EL (cell line): ENCODE measurements around the gene SLC25A47.
A peak's percentile ranks its signal among the peaks of the same experiment; 100 is the strongest.

Experiments used
- DNase-seq: peaks from one replicate; pipeline ENCODE4 v3.0.0-alpha.2; 2016

The SLC25A47 gene

DNA sequence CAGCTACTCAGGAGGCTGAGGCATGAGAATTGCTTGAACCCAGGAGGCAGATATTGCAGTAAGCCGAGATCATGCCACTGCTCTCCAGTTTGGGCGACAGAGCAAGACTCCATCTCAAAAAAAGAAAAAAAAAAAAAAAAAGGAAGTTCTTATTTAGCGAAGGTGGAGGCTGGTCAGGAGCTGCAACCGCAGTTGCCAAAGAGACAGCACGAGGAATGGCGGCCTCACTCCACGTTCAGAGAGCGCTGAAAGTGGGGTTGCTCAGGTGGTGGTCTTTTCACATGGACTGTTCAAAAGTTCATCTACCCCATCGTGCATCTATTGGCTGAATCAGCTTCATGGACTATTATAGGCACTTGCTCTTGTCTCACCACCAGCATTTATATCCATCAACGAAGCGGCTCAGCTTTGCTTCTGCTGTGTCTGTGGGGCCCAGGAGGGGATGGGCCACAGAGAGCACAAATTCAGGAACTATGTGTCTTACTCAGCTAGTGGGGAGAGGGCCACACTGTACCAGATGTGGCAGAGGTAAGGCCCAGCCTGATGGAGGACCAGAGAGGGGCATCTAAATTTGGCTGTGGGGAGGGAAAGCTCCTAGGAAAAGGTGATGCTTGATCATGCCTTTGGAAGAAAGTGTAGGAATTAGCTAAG is 27.3 kb downstream of the SLC25A47 start:
- DNase-seq = no peak

DNA sequence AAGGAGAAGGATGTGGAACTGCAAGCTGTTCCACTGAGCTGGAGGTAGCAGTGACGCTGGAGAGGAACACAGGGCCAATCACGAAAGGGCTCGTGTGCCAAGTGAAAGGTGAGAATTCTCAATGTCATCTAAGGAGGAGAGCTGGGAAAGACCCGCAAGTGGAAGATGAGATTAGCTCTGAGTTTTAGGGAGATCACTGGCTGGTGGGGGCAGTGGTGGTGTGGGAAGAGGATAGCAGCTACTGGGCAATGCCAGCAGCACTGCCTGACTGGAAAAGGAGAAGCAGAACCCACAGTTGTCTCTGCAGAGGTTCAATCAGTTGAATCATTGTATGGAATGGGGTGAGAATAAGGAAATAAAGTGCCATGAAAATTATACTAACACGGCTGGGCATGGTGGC is 27.8 kb downstream of the SLC25A47 start:
- DNase-seq = no peak

DNA sequence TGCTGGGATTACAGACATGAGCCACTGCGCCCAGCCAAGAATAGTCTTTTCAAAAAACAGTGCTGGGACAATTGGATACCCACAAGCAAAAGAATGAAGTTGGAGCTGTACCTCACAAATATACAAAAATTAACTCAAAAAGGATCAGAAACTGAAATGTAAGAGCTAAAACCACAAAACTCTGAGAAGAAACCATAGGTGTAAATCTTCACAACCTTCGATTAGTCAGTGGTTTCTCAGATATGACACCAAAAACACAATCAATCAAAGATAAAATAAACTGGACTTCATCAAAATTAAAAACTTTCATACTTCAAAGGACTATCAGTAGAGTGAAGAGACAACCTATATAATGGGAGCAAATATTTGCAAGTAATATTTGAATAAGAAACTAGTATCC is 35.3 kb downstream of the SLC25A47 start:
- no peak for DNase-seq

DNA sequence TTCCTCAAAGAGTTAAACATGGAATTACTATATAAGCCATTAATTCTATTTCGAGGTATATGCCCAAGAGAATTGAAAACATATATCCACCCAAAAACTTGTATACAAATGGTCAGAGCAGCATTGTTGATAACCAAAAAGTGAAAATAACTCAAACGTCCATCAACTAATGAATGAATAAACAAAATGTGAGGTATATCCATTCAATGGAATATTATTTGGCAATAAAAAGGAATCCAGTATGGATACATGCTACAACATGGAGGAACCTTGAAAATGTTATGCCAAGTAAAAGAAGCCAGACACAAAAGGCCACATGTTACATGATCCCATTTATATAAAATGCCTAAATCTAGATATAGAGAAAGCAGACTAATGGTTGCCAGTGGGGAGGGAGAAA is 36.0 kb downstream of the SLC25A47 start:
- no peak for DNase-seq

DNA sequence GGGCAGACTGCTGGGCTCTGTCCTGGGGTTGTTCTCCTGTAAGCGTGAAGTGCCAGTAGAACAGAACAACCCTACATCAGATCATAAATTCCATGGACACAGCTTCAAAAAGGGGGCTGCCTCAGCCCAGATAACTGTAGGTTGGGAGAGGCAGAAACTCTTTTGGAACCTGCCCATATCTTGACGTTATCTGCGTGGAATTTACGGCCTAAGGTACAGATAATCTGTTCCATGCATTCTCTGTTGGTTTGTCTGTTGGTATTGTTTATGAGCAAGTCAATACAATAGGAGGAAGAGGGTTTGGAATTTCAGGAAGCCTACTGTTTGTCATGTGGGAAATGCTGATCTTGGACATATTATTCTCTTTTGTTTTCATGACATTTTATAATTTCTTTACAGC is 36.7 kb downstream of the SLC25A47 start:
- no peak for DNase-seq

DNA sequence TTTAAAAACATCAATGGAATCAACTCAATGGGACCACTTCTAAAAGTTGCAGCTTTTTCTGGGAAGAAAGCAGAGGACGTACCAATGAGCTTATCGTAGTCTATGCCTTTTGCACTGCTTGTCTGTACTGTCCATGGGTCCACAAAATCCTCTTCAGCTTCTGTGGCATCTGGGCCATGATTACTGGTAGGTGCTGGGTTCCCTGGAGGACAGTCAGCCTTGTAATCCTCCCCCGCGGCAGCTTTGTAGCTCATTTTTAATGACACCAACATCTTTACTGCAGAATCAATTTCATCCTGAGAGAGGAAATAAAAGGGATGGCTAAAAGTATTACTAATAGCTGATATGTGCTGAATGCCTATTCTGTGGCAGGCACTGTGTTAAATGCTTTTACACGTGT is 38.5 kb downstream of the SLC25A47 start:
- DNase-seq = no peak

DNA sequence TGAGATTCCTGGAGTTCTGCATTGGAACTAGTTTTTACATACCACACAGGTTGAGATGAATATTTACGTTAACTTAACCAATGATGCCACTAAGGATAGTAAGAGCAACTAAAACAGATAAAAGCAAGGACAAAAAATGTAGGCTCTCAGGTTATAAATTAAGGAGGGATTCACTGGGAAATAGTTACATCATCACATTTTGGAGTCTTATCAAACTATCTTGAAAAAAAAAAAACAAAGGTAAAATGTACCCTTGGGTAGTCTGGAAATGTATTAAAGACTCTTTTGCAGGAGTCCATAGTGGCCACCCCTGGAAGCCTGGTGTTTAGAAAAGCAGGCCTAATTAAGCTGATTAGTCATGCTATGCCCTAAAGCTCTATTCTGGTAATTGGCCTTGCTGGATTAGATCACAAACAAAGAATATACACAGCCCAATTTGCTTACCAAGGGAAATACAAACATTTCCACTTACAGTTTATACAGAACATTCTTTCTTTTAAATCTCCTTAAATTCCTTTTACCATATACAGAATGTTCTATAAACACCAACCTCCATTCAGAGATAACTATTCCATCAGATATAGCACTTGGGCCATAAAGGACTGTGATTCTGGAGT is 39.3 kb downstream of the SLC25A47 start:
- DNase-seq = no peak

DNA sequence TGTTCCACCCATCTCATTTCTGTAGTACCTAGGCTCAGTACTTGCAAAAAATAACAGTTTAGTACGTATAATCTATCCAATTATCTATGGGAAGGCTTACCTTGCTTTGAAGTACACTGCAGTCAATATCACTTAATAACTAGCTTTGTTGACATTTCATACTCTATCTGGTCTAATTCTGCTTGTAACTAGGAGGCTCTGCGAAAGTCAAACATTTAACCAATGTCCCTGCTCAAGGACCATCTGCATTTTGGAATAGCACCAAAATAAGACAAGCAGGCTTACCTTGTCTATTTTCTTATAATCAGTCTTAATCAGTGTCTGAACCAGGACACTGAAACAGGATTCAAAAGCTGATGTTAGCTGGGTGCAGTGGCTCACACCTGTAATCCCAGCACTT is 39.9 kb downstream of the SLC25A47 start:
- no peak for DNase-seq

DNA sequence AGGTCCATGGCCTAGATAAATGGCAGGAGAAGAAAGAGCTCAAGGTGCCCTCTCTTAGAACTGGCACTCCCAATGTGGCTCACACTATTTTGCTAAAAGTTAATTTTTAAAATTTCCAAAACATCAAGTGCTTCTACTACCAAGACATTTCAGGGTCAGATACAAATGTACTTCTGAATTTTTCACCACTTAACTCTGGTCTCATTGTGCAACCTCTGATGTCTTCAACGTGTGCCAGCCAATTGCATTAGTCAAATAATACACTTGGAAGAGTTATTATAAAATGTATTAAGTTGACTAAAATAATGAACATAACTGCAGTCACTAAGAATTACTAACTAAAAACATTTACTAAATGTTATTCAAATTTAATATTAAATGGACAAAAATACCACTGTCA is 41.3 kb downstream of the SLC25A47 start:
- DNase-seq = no peak

DNA sequence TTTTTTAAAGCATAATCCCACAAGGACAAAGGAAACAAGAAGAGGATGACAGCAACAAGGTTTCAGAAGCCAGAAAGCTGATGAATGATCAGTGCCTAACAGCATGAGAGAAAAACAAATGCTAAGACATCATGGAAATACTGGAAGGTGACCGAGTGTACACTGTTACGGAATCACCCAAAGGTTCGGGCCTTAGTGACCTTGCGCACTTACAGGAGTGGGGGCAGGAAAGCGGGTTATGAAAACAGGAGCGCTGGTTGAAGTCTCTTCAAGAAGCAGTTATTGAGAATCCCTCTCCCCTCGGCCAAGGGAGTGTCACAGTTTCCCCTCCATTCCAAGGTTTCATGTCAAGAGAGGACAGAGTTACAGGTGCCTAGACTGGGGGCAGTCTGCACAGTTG is 42.6 kb downstream of the SLC25A47 start:
- DNase-seq = no peak

DNA sequence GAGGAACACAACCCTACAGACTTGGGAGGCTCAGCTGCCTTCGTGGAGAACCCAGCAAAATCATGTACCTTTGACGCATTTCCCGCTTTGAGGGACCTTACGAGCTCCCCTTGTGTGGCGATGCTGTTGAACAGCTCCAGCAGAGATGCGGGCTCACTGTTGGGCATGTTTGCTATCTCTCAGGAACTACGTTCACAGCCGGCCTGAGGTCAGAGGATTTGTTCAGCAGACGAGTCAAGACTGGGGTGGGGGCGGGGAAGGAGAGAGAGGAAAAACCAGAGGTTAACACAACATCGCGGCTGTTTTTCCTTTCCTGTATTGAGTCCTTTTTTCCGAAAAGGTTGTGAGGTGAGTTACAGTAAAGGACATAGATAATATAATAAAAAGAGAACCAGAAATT is 45.9 kb downstream of the SLC25A47 start:
- no peak for DNase-seq

DNA sequence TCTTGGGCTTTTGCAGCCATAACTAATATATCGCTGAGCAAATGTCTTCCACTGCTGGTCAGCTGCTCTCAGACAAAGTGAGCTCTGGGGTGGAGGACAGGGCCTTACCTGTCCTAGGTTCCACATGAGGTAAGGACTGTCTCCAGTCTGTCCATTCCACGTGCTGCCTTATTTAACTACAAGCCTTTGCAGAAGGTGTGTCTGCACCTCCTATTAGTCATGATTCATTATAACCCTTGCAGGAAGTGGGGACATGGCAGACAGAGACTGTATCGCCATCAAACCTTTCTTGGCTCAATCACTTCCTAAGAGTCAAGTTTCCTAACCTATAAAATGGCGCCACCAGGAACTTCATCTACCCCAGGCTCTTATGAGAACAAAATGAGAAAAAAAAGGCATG is 46.9 kb downstream of the SLC25A47 start:
- DNase-seq = no peak

DNA sequence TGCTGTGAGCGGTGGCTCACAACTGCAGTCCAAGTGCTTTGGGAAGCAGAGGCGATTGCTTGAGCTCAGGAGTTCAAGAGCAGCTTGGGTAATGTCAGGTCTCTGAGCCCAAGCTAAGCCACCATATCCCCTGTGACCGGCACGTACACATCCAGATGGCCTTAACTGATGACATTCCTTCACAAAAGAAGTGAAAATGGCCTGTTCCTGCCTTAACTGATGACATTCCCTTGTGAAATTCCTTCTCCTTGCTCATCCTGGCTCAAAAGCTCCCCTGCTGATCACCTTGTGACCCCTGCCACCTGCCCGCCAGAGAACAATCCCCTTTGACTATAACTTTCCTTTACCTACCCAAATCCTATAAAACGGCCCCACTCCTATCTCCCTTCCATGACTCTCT is 48.6 kb downstream of the SLC25A47 start:
- DNase-seq = no peak

DNA sequence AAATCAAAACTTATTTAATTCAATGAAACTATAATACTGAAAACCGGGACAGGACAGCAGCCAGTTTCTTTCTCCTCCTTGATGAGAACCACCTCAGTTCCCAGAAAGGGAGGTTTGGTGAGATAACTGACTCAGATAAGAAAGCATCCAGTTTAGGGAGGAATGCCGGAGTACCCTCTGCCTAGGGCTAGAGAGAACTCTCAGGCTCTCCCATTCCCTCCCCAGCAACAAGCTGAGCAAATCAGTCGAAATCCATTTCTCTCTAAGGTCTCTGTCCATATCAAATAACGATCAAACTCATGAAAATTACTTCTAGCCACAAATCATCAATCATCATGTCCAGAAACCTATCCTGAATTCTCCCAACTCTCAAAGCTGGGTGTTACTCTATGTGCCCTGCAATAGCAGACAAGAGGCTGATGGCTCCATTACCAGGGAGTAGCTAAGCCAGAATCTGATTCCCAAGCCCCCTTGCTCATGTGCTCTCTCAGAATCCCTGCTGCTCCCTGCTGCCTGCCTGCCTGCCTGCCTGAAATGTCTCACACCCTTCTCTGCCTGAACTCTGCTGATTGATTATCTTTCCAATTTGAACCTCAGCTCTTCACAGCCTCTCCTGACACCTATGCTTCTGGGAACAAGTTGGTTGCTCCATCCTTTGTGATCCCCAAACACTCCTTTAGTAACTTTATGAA is 49.4 kb downstream of the SLC25A47 start:
- peak; percentile 28 for DNase-seq

DNA sequence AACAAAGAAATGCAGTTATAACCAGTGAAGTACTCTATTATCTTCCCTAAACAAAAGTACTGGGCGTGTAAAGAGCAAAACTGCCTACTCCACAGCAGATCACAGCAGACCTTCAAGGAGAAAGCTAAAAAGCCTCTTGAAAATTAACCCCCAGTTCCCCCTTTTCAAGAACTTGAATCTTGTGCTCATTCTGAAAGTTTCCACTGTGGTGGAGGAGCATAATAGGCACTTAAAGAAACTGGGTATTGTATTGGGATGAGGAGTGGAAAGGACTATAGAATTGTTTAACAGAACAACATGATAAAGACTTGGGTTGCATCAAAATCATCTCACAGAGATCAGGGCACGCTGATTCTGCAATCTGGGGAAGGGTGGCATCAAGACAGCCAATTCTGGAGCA is 51.1 kb downstream of the SLC25A47 start:
- no peak for DNase-seq

DNA sequence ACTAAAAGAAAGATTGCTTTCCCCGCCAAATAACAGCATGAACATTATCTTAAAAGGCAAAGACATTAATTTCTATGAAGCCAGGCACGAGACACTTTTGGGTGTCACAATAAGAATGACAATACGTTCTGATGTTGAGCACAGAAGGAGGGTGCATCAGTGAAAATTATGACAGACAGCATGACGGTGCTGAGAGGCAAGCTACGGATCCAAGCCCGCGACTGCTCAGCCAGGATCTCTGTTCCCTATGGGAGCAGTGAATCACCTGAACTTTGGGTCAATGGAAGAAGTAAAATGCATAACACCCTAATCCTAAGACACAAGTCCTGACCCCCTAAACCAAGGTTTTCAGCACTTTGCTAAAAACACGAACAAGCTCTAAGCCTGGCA is 51.7 kb downstream of the SLC25A47 start:
- no peak for DNase-seq

DNA sequence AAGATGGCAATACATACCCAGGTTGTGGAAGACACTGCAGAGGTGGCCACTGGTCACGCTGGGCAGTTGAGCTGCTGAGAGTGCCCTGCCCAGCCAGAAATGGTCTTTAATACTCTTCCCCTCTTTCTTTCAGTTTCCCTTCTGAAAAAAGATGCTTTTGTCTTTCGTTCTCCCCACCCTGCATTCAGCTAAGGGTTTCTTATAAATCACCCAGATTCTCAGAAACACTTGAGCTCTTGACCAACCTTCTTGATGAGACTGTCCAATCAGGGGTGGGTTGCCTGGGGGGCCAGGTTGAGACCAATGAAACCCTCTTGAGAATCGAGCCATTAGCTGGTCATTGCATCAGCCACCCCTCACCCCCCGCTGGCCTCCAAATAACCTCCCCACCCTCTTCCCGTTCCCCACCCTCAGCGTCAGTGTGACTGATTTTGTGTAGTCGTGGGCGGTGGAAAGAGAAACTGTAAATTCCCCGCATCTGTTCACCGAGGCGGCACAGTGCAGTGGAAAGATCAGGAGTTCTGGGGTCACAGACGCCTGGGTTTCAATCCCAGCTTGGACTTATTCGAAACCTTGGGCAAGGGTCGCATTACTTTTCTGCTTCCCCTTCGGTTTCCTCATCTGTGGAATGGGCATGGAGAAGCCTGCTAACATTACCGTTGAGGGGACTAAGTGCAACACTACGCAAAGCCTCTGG is 52.3 kb downstream of the SLC25A47 start:
- DNase-seq = peak; percentile 98

DNA sequence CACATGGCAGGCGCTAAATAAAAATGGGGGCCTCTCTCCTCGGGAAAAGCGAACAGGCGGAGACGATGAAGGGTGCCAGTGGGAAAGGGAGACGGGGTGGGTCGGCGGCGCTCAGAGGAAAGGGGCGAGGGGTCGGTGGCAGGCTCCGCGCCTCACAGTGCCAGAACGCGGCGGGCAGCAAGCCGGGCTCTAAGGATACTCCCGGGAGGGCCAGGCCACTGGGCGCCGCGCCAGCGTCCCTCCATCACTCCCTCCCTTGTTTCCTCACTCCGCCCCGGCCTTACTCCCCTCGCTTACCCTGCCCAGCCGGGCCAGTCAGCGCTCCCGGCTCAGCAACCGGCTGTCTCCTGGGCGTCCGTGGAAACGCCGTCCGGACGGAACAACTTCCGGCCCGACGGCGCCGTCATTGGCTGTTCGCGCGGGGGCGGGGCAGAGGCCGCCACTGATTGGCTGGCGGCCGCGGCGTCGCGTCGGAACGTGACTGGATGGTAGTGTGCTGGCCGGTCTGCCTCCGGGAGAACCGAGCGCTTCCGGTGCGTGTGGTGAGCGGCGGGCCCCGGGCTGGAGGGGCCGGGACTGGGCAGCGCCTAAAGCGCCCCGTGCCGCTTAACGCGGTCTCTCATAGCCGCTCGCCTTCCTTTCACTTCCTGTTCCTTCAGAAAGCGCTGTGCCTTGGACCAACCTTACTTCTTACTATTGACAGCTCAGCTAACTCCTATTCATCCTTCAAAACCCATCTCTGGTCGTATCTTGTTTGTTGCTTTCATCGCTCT is 53.0 kb downstream of the SLC25A47 start, which contains the start of gene WDR25:
WDR25 (plus strand) TSS at position 523 of the 773 bp plus-strand sequence.
- peak; percentile 97 for DNase-seq

DNA sequence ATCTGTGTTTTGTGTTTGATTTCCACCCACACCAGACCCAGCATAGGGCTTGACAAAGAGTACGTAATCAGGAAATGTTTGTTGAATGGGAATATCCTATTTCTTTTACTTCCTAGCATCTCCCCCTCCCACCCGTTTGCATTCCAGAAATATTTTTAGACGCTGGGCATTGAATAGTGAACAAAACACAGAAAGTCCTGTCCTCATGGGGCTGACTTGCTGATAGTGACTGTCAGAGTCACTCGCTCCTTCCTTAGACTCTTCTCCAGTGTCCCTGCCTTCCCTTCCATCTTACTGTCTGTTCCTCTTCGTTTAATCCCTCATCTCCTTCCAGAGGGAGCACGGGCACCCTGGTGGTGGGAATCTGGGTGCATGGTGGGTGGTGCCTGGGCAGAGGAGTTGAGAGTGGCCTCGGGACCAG is 53.6 kb downstream of the SLC25A47 start:
- DNase-seq = peak; percentile 66
